Left cardiac atrium (tissue), 4 donors: ENCODE measurements around the gene ANGPTL2. TPM values are rescaled to one million over a fixed set of nuclear protein-coding genes. Genes with fewer than 3 reads are reported as not detected.

Experiments
- ATAC-seq, 2 donors: fragments of 200-7000 bp; cut with Tn5 transposase; one replicate each; pipeline ENCODE4 v1.9.1; 2020; ENCODE audit warnings: mild to moderate bottlenecking in 2 of 2, moderate library complexity in 2 of 2
- DNase-seq: peaks from one replicate; pipeline ENCODE4 v3.0.0-alpha.2; 2020
- intact Hi-C, 2 donors: fragments of 100-400 bp; cut with DNase I; formaldehyde crosslinking; loops; one replicate each; pipeline versions ENCODE4 v1.14.1 to v1.15.1; 2022 to 2023
- total RNA-seq, 2 donors: library from RNA; stranded (reverse); fragmentation: NEBNext Ultra II Directional; extraction: Animal tissue kit (Norgen Biotek cat#: 25700); gene quantifications; one replicate each; pipeline ENCODE4 v1.2.1, GENCODE V29; 2021
- donor health status: DM: no; HTN: yes; CAD: no.
- donor health status: DM: no; HTN: yes; CAD: no; lungs with severe emphysema.
- donor health status: DM: yes; HTN: yes; CAD: no.
- donor health status: Dilated cardiomyopathy.

Gene ANGPTL2
- total RNA-seq, 2 donors from 2014 or later: 51.8 to 63.1 TPM

DNA sequence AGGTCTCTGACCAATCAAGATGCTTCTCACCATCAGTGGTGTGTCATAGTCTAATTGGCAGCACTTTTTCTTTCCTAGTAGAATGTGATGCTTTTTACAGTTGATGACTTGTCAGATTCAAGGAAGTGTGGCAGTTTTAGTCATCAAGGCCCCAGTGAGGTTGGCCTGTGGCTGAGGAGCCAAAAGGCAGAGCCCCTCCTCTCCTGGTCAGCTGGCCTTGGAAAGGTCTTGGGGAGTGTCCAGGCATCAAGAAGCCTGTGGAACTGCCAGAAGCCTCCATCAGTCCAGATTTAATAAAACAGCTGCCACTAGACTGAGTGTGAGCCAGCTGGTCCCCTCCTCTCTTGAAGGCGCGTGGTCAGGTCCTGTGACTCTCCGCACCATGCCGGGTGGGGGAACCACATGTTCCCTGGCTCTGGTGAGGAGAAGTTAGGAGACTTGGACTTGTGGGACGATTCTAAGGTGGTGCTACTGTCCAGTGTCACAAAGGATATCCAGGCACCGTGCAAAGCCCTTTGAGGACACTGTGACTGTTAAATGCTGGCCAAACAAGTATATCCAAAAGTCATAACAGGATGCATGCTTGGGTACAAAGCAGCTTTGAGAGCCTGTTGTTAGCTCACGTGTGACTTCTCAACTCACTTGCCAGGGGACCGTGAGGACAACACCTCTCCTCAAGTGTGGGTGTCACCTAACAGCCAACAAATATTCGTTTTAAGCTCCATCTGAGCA lies 6.1 kb upstream of the ANGPTL2 start:
- DNase-seq: peak; percentile 78
- intact Hi-C loops: loop anchor here (10.0 kb wide), 2 partner anchors 56 to 164 kb away; no protein-coding TSS in a partner anchor
- ATAC-seq: peak; percentile 72 to 77

DNA sequence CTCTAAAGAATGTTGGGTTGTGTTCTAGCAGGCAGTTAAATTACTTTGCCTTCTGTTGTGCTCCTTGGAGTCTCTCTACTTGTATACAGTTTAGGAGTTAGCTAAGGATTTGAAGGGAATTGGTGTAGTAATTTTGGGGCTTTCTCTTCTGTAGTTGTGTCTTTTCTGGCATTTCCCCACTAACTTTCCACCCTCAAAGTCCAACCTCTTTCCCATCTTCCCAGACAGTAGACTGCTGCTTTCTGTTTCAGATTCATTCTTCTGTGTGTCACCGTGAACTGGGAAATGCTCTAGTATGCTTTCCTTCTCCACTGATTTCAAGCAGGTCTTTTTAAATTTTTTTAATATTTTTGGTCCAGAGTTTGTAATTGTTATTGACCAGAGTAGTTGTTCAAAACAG lies 4.5 kb upstream of the ANGPTL2 start:
- intact Hi-C loops: loop anchor here (10.0 kb wide), 2 partner anchors 58 to 162 kb away; no protein-coding TSS in a partner anchor
- DNase-seq (no peak), ATAC-seq (no peak)

DNA sequence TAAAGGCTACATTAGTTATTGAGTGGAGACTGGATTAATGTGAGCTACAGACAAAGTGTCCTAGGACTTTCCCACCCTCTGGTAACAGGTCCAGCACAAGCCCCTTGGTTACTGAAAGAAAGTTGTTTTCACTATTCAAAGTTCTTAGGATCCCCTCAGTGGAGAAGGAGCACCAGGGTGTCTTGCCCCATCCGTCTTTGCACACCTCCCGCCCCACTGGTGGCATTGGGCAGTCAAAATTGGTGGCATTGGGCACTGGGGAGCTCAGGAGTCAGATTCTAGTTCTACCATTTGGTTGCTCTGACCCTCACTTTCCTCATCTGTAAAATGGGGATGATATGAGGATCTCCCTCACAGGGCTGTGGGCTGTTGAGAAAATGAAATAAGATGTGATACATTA lies 2.4 kb upstream of the ANGPTL2 start:
- ATAC-seq (no peak), DNase-seq (no peak)
- intact Hi-C loops: loop anchor here (5.0 to 10.0 kb wide), 3 partner anchors 60 to 160 kb away; no protein-coding TSS in a partner anchor

DNA sequence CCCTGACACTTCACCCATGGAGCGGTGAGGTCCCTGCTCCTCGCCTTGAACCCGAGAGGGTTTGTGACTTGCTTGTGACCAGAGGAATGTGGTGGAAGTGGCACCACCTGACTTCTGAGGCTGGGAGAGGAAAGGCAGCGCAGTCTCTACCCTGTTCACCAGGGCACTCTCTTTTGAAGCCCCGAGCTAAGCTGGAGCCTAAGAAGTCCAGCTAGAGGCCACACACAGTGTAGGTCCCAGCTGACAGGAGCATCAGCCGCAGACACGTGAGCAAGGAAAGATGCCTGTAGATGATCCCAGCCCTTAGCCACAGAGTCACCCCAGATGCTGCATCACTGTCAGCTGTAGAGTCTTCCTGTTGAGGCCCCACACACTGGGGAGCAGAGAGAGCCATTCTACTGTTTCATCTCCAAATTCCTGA lies 1.7 kb upstream of the ANGPTL2 start:
- DNase-seq (no peak), ATAC-seq (no peak)
- intact Hi-C loops: loop anchor here (5.0 to 10.0 kb wide), 3 partner anchors 61 to 159 kb away; no protein-coding TSS in a partner anchor

DNA sequence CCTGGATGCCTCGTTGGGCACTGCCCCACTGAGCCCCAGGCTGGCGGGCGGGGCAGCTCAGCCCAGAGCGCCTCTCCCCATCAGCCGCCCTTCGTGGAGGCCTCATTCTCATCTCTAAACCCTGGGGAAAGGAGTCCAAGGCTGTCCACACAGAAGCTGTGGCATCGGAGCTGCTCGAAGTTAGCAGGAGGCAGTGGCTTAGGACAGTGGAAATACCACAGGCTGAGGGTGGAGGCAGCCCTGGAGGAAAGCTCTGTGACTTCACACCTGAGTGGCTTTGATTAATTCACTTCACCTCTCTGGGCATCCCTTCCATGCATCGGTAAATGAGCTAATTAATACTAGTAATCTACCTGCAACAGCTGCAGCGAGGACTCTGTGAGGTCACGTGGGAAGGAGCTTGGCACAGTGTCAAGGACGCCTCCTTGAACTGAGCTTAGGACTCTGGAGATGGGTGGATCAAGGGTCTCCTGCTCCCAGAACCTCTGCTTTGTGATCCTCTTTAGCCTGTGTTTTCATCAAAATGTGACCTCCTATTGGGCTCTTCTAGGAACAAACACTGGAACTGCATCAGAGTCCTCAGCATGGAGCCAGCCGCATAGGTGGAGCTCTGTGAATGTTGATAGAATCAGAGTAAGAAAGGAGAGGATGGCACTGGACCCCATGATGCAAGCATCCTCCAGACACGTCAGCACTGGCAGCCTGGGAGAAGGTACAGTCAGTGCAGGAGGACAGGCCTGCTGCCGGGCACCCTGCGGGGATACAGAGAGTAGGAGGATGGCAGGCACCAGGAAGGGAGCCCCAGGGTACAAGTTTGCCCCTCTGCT lies 842 bp upstream of the ANGPTL2 start:
- ATAC-seq (peak in 1 of 2 donors; percentile 0), DNase-seq (no peak)

DNA sequence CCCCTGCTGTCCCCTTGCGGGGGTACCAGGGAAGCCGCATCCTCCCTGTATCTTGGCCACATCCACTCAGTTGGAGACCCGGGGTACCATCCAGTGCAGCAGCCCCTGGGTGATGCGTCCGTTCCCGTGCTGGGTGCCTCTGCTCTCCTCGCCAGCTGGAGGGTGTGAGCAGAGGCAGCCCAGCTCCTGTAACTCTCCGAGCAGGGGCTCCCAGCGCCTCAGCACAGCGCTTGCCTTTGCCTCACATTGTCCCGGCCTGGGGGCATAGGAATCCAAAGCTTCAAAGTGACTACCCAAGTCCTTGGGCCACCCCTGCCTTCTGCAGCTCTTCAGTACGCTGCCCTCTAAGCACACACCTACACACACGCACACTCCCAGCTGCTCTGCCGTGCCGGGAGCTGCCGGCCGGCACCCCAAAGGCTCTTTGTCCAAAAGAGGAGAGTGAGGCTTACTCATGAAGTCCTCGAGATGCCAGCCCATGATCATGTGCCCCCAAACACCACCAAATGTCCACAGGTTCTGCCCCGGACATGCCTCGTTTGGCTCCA lies 733 bp downstream of the ANGPTL2 start:
- ATAC-seq: peak; percentile 10 to 12
- intact Hi-C loops: loop anchor here (5.0 to 10.0 kb wide), 3 partner anchors 63 to 157 kb away; no protein-coding TSS in a partner anchor
- no peak for DNase-seq

More for the DNA sequence above, 842 bp upstream of the ANGPTL2 start:
- intact Hi-C loops: loop anchor here (5.0 to 10.0 kb wide), 3 partner anchors 62 to 158 kb away; no protein-coding TSS in a partner anchor

DNA sequence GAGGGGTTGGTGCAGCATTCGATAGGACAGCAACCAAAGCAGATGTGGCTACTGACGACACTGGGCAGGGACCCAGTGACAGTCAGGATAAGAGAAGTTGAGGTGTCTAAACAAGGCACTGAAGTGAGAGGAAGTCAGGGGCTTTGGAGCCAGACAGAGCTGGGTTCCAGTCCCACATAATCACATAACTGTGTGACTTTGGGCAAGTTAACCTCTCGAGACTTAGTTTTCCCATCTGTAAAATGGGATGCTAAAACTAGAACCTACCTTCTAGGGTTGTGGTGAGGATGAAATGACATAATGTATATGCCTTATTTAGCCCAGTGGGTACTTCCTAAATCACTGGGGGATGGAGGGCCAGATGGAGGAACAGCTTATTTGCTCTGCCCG lies 3.1 kb downstream of the ANGPTL2 start:
- no peak for DNase-seq
- no peak for ATAC-seq
- intact Hi-C loops: no loop called here

DNA sequence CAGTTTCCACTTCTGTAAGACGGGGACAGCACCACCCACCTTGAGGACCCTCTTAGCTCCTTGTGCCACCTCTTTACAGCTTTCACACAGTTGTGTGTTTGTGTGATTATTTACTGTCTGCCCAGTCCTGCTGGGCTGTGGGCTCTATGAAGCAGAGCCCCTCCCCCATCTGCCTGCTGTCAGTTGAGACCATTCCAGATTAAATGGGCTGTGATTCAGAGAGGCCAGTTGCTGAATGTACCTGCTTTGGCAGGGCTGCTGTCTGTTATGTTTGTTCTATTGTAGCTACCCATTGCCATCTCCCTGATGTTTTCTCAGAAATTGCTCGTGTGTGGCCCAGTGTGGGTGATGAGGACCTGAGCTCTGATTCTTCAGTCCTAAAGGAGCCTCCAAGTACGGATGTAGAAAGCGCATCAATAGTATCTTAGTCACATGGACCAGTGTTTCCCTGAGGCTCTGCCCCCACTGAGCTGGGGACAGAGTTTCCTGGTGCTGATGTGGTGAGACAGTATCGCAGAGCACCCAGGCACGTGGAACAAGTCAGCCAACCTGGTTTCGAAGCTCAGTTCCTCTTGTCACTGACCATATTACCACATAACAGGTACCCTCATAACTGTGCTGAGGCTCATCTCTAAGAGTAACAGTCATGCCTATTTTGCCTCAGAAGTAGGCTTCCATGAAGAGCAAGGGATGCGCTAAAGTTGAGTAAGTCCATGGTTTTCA lies 3.7 kb downstream of the ANGPTL2 start:
- intact Hi-C loops: no loop called here
- ATAC-seq (no peak), DNase-seq (no peak)

DNA sequence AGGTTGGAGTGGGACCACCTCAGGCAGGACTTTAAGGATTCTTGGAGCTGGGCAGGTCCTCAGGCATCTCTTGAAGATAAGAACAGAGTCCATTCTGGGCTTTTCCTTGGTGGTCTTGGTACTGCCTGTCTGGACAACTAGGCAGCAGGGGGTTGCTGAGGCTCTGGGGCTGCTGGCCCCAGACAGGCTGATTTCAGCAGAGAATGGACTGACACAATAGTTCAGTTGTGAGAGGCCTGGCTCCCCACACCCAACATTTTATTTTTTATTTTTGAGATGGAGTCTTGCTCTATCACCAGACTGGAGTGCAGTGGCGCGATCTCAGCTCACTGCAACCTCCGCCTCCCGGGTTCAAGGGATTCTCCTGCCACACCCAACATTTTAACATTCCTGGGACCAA lies 4.6 kb downstream of the ANGPTL2 start:
- ATAC-seq: no peak
- intact Hi-C loops: no loop called here
- no peak for DNase-seq

DNA sequence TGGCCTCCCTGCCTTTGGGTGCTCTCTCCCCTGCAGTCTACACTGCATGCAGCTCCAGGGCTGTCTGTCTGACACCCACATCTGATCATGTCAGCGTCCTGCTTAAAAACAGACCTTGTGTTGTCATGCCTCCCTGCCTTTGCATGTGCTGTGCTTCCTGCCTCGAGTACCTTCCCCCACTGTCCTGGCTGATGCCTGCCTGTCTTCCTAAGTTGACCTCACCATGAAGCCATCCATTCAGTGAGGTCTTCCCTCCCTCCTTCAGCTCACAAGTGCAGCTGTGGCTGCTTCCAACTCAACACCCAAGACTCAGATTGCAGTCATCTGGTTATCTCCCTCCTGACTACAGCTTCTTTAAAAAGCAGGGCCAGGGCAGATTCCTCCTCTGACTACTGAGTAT lies 5.5 kb downstream of the ANGPTL2 start:
- DNase-seq (no peak), ATAC-seq (peak in 1 of 2 donors; percentile 15)
- intact Hi-C loops: no loop called here

DNA sequence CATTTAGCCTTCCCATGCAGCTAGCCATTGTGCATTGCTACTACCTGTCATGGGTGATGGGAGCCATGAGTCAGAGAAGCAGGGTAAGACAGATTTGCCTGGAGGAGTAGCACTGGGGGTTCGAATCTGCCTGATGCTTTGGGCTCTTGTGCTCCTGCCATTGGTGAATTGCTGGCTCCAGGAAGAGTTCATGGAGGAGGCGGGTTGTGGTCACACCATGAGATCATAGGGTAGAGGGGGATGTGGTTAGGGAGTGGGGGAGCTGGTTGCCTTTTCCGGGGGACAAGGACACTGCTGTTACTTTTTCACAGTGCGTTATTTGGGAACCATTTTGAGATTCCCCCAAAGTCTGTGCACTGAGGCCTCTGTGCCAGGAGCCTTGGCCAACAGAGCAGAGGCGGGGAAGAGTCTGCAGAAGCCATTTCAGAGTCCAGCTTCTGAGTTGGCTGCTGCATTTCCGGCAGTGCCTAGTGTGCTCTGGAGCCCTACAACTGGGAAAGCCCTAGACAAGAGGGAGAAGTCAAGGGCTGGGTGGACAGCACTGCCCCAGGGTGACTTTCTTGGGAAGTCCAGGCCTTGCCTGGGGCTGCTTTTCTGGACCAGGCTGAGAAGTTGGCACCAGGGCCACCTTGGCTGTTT lies 6.2 kb downstream of the ANGPTL2 start:
- intact Hi-C loops: no loop called here
- no peak for DNase-seq
- peak; percentile 6 to 19 for ATAC-seq

DNA sequence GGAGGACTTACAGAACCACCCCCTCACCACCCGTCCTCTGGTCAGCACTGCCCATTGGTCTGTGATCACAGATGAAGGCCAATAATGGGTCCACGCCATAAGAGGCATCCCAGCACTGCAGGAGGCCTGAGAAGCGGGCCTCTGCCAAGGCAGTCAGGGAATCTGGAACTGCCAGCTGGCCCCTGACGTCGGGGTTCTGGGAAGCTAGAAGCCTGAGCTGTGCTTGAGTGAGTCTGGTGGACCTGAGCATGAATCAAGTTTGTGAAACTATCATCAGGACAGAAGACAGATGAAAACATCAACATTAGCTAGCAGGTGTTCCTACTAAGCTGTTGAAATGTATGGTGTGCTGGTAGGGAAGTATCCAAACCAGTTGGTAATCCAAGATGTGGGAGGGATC lies 7.8 kb downstream of the ANGPTL2 start:
- DNase-seq (no peak), ATAC-seq (no peak)
- intact Hi-C loops: no loop called here

DNA sequence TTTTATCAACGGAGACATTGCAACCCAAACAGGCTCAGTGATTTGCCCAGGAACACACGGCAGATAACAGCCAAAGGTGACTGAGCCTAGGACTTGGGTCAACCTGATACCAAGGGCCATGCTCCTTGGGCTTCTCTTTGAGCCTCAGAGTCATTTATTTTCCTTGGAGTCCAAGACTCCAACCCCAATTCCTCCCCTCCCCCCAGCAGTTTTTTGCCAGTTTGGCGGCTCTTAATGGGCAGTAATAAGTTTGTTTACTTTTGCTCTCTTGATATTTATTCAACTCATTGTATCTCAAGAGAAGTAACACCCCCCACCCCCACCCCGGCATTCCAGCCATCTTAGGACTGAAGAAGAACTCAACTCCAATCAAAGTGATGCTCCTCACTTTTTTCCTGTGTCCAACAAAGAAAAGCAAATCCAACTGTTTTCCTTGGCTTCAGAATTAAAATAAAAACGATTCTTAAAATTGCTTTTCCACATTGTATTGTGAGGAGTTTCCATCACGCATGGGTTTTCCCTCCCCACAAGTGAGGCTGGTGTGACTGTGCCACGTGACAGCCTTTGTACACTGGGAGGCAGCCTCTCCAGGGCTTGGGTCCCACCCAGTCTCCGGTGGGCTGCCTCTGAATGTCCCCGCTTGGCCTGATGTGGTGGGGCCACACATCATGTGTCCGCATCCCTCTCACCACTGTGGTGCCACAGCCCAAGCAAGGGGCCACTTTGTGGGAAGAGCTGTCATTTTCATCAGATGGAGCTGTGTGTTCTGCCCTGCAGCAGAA lies 9.1 kb downstream of the ANGPTL2 start:
- DNase-seq (no peak), ATAC-seq (no peak)
- intact Hi-C loops: no loop called here

DNA sequence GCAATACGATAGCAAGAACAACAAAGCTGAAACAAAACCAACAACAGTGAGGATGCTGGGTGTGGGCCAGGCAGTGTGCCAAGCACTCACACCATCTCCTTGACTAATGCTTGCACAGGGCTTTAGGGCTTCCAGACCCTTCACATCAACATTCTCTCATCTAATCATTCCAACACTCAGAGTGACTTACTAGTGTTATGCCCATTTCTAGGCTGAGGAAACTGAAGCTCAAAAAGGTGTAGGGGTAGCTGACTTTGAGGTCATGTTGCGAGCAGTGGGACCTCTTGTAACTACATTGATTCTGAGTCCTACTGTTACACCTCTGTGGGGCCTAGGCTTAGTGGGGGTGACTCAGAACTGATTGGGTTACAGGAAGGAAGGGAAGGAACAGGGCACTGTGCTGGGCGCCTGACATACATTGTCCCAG lies 9.7 kb downstream of the ANGPTL2 start:
- no peak for DNase-seq
- peak in 1 of 2 donors; percentile 32 for ATAC-seq
- intact Hi-C loops: no loop called here

DNA sequence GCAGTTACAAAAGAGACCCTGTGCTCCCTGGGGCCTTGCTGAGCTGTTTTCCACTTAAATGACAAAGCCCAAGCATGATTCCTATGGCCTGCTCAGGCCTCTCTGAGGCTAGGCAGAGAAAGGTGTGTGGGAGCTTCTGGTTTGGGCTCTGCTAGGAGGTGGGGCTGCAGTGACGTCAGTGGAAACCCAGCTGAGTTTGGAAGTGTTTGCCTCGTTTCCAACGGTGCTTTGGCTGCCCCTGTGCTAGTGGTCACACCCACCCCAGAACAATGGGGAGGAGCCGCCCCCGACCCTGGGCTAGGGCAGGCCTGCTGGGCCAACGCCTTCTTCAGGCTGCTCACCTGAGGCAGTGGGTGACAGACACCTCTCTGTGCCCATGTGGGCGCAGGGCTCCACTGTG lies 10.4 kb downstream of the ANGPTL2 start:
- DNase-seq (peak; percentile 81), ATAC-seq (peak; percentile 14 to 81)
- intact Hi-C loops: no loop called here

DNA sequence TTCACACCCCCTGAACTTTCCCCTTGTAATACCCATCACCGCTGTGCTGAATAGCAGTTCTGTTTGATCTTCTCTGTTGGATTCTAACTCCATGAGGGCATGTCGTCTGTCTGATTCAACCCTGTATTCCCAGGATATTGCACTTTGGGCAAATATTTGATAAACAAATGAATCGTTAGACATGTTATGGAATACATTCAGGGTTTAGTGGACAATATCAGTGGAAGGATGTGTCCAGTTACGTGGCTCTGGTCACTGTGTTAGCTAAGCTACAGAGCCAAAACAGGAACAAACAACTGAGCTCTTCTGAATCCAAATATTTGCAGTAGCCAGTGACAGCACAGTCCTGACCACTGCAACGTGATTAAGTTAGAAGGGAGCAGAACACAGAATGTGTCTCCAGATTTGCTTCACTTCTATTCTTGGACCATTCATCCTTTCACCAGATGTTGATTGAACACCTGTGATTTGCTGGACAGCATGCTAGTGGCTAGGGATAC lies 13.2 kb downstream of the ANGPTL2 start:
- no peak for DNase-seq
- no peak for ATAC-seq
- intact Hi-C loops: no loop called here

DNA sequence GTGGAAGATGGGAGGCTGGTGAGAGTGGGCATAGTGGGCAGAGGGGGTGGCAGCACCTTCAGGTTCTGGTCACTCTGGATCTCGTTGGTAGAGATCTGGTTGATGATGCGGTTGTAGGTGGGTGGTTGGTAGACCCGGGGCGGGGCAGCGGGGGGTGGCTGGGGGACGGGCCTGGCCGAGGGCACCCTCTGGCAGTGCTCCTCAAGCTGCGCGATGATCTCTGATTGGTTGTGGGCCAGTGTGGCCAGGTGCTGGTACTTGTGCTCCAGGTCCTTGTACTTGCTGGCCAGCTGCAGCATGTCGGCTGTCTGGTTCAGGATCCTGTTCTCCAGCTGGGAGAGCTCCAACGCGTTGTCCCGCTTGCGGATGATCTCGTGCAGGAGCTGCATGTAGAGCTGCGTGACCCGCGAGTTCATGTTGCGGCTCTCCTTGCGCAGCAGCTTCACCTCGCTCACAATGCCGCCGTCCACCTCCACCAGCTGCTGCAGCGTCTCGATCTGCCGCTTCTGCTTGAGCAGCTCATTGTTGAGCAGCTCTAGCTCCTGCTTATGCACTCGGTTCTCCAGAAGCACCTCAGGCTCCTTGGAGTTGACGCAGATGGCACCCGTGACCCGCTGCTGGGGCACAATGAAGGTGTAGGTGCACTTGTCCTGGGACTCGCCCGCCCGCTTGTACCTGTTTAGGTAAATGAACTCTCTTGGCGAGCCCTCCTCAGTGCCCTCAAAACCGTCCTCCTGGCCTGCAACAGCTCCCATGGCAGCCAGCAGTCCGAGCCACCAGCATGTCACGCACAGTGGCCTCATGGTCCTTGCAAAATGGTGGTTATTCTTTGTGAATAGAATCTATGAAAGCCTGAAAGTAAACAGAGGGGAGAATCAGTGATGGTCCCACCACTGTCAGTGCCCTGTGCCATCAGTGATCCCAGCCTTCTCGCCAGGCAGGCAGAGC lies 14.2 kb downstream of the ANGPTL2 start:
- ATAC-seq (no peak), DNase-seq (no peak)
- intact Hi-C loops: no loop called here
